GM21390 (cell line): ENCODE results near the gene POLR1A.

ENCODE experiments used
- ATAC-seq: cut with Tn5 transposase; IDR thresholded peaks from one replicate; pipeline ENCODE4 v1.9.1; 2021; ENCODE audit not compliant: unreplicated experiment

Gene POLR1A

GRCh38 chr2:86065512-86065911 lies 40.2 kb downstream of the POLR1A start:
- no peak for ATAC-seq

- ATAC-seq: no peak
Observed at GRCh38 chr2:86064006-86064405, 41.7 kb downstream of the POLR1A start.

- ATAC-seq: no peak
Observed at GRCh38 chr2:86062043-86062442, 43.6 kb downstream of the POLR1A start.

- ATAC-seq: no peak
Observed at GRCh38 chr2:86056590-86057331, 48.9 kb downstream of the POLR1A start.

GRCh38 chr2:86055314-86055713 lies 50.4 kb downstream of the POLR1A start:
- no peak for ATAC-seq

- no peak for ATAC-seq
Observed at GRCh38 chr2:86054535-86055082, 51.1 kb downstream of the POLR1A start.

- ATAC-seq: no peak
Observed at GRCh38 chr2:86053166-86053565, 52.5 kb downstream of the POLR1A start.

GRCh38 chr2:86052676-86053075 lies 53.0 kb downstream of the POLR1A start:
- no peak for ATAC-seq

GRCh38 chr2:86052265-86052664 lies 53.4 kb downstream of the POLR1A start:
- ATAC-seq: no peak

GRCh38 chr2:86050301-86050700 lies 55.4 kb downstream of the POLR1A start:
- no peak for ATAC-seq

- ATAC-seq: no peak
Observed at GRCh38 chr2:86049529-86049928, 56.2 kb downstream of the POLR1A start.

- no peak for ATAC-seq
Observed at GRCh38 chr2:86048888-86049287, 56.8 kb downstream of the POLR1A start.

GRCh38 chr2:86048383-86048701 lies 57.3 kb downstream of the POLR1A start:
- ATAC-seq: no peak

GRCh38 chr2:86047575-86048382 lies 57.9 kb downstream of the POLR1A start:
- no peak for ATAC-seq

GRCh38 chr2:86045541-86045940 lies 60.1 kb downstream of the POLR1A start:
- no peak for ATAC-seq

- ATAC-seq: no peak
Observed at GRCh38 chr2:86044614-86045013, 61.1 kb downstream of the POLR1A start.

- ATAC-seq: no peak
Observed at GRCh38 chr2:86044045-86044444, 61.6 kb downstream of the POLR1A start.

- ATAC-seq: no peak
Observed at GRCh38 chr2:86042256-86043168, 63.2 kb downstream of the POLR1A start.

GRCh38 chr2:86039963-86040655 lies 65.6 kb downstream of the POLR1A start:
- ATAC-seq: no peak

GRCh38 chr2:86039178-86039962 lies 66.3 kb downstream of the POLR1A start:
- no peak for ATAC-seq
